ENCODE measurements around the gene ADIPOQ.
"Not testable (repeated sequence)": the region's sequence is repeated elsewhere in the genome, so short reads cannot be mapped to it uniquely, and the experiment has no call there.

Gene ADIPOQ

DNA sequence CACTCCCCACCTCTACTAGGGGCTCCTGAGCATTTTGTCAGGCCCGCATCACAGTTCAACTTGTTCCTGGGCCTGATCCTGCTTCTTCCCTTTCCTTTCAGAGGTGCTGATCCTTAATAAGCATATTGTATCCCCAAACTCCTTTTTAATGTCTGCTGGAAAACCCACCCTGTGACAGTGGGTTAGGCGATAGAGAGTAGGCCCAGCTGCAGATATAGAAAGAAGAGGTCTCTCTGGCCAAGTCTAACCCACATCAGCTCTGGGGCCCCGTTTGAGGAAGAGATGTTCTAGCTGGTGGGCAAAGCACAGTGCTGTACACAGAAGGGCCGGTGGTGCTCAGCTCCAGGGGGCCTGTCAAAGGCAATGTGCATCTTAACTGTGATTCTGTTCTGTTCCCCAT, 53.5 kb downstream of the ADIPOQ start:
- no peak for TF ChIP-seq CTCF (IDR thresholded peaks at IDR 0.05)
- no peak overlapping the region for H3K27ac ChIP-seq
- no peaks in the 10 kb centered on the region for H3K27me3 ChIP-seq
- H3K36me3 ChIP-seq: no peaks in the 10 kb centered on the region
- H3K9me3 ChIP-seq: no peaks in the 10 kb centered on the region
- no peaks in the 10 kb centered on the region for H3K4me1 ChIP-seq (ENCODE audit: control insufficient read depth in 1 of 2, insufficient read depth in 1 of 2, low read depth in 1 of 2, low read length in 1 of 2)
- no peak overlapping the region for H3K4me3 ChIP-seq (ENCODE audit: low read depth in 1 of 2, low read length in 1 of 2)

DNA sequence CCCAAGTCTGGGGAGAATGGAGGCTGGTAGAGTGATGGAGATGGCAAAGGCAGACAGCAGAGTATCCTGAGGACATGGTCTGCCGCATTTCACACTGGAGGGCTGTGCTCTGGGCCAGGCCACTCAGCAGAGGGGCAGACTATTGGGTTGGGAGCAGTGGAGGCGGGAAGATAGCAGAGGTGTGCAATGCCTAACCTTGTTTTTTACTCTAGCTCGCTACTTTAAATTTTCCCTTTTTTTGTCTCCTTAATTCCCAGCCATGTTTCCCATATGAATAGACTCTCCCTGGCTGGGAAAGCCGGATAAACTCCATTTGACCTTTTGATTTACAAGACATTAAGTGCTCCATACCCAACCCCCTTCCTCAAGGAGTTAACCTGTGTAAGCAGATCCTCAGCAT, 54.4 kb downstream of the ADIPOQ start:
- no peaks in the 10 kb centered on the region for H3K9me3 ChIP-seq
- no peaks in the 10 kb centered on the region for H3K27me3 ChIP-seq
- no peak for TF ChIP-seq CTCF (IDR thresholded peaks at IDR 0.05)
- H3K27ac ChIP-seq: no peak overlapping the region
- no peaks in the 10 kb centered on the region for H3K36me3 ChIP-seq
- H3K4me3 ChIP-seq (ENCODE audit: low read depth in 1 of 2, low read length in 1 of 2): no peak overlapping the region
- no peaks in the 10 kb centered on the region for H3K4me1 ChIP-seq (ENCODE audit: control insufficient read depth in 1 of 2, insufficient read depth in 1 of 2, low read depth in 1 of 2, low read length in 1 of 2)

- no peak for TF ChIP-seq CTCF (IDR thresholded peaks at IDR 0.05)
- Histone ChIP-seq H3K36me3 (no peaks in the 10 kb centered on the region), H3K27ac (no peak overlapping the region), H3K4me1 (ENCODE audit: control insufficient read depth in 1 of 2, insufficient read depth in 1 of 2, low read depth in 1 of 2, low read length in 1 of 2) (no peaks in the 10 kb centered on the region), H3K9me3 (no peaks in the 10 kb centered on the region), H3K4me3 (ENCODE audit: low read depth in 1 of 2, low read length in 1 of 2) (no peak overlapping the region), H3K27me3 (no peaks in the 10 kb centered on the region)
These were observed 58.7 kb downstream of the ADIPOQ start for GRCh38 chr3:186901135-186901734.

GRCh38 chr3:186902154-186902553, 59.6 kb downstream of the ADIPOQ start:
- H3K27me3 ChIP-seq: no peaks in the 10 kb centered on the region
- no peak for TF ChIP-seq CTCF (IDR thresholded peaks at IDR 0.05)
- no peak overlapping the region for H3K27ac ChIP-seq
- H3K9me3 ChIP-seq: no peaks in the 10 kb centered on the region
- no peaks in the 10 kb centered on the region for H3K4me1 ChIP-seq (ENCODE audit: control insufficient read depth in 1 of 2, insufficient read depth in 1 of 2, low read depth in 1 of 2, low read length in 1 of 2)
- H3K36me3 ChIP-seq: no peaks in the 10 kb centered on the region
- H3K4me3 ChIP-seq (ENCODE audit: low read depth in 1 of 2, low read length in 1 of 2): no peak overlapping the region

DNA sequence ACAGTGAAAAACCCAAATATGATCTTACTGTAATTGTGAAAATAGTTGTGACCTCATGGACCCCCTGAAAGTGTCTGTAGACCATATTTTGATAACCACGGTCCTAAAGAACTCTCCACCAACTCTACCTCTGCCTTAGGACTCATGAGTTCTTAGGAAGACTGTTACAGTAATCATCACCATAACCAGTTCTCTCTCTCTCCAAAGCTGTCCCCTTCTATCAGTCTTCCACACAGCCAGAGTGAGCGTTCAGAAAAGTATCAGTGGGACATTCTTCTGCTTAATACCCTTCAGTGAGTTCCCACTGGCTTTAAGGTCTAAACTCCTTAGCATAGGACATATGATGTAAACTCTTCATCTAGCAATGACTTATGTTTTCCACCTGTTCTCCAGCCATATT, 60.2 kb downstream of the ADIPOQ start:
- TF ChIP-seq CTCF (IDR thresholded peaks at IDR 0.05): no peak
- no peaks in the 10 kb centered on the region for H3K4me1 ChIP-seq (ENCODE audit: control insufficient read depth in 1 of 2, insufficient read depth in 1 of 2, low read depth in 1 of 2, low read length in 1 of 2)

GRCh38 chr3:186903676-186904075, 61.2 kb downstream of the ADIPOQ start:
- H3K36me3 ChIP-seq; H3K27me3 ChIP-seq; H3K9me3 ChIP-seq; H3K4me3 ChIP-seq (ENCODE audit: low read depth in 1 of 2, low read length in 1 of 2); H3K4me1 ChIP-seq (ENCODE audit: control insufficient read depth in 1 of 2, insufficient read depth in 1 of 2, low read depth in 1 of 2, low read length in 1 of 2); H3K27ac ChIP-seq: not testable (repeated sequence)

More for the DNA sequence above, 60.2 kb downstream of the ADIPOQ start:
- no peaks in the 10 kb centered on the region for H3K27me3 ChIP-seq
- no peak overlapping the region for H3K4me3 ChIP-seq (ENCODE audit: low read depth in 1 of 2, low read length in 1 of 2)
- H3K27ac ChIP-seq: no peak overlapping the region
- H3K36me3 ChIP-seq: no peaks in the 10 kb centered on the region
- H3K9me3 ChIP-seq: no peaks in the 10 kb centered on the region

DNA sequence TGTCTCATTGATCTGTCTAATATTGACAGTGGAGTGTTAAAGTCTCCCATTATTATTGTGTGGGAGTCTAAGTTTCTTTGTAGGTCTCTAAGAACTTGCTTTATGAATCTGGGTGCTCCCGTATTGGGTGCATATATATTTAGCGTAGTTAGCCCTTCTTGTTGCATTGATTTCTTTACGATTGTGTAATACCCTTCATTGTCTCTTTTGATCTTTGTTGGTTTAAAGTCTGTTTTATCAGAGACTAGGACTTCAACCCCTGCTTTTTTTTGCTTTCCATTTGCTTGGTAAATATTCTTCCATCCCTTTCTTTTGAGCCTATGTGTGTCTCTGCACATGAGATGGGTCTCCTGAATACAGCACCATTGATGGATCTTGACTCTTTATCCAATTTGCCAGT, 64.6 kb downstream of the ADIPOQ start:
- H3K36me3 ChIP-seq; H3K27ac ChIP-seq; H3K4me3 ChIP-seq (ENCODE audit: low read depth in 1 of 2, low read length in 1 of 2); H3K9me3 ChIP-seq; H3K27me3 ChIP-seq: not testable (repeated sequence)
- peaks cover 8 to 13% of the 10 kb centered on the region in 2 experiments for H3K4me1 ChIP-seq (ENCODE audit: control insufficient read depth in 1 of 2, insufficient read depth in 1 of 2, low read depth in 1 of 2, low read length in 1 of 2)
